Dedifferentiated amniotic fluid mesenchymal stem cell (primary cell): ENCODE results near the gene ARHGAP9.

Experiments used
- DNase-seq: peaks from one replicate; pipeline ENCODE4 v3.0.0-alpha.2; 2016; ENCODE audit errors: extremely low spot score

ARHGAP9 gene

DNA sequence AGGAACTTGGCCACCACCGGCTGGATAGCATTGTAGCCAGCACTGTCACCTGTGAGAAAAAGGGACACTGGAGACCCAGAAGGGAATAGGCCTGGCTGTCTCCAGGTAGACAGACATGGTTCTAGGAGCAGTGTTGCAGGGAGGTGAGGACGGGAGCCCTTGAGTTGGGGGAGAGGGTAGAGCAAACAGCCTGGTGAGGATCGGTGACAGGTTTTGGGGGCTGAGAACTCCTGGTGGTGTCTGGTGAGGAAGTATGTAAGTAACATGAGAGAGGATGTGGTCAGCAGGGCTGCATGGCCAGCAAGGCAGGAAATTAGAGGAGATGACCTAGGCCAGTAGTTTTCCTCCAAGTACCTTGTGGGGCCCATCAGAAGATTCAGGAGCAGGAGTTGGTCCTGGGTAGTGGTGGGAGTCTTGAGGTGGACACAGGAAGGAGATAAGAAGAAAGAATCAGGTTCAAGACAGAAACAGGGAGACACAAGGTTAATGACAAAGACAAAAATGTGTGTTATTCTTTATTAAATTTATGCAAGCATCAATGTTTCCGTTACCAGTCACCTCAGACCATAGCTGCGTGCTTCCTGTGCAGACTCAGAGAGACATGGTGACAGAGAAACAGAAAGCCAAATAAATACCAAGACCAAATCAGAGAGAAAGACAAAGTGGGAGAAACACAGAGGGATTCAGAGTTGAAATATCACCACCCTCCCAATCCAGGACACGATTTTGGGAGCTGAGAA, at the start of gene ARHGAP9:
Gene ARHGAP9 (minus strand): TSS at position 491 of the 740 bp plus-strand sequence. CDS start 460 bp downstream, at position 31.
- no peak for DNase-seq

DNA sequence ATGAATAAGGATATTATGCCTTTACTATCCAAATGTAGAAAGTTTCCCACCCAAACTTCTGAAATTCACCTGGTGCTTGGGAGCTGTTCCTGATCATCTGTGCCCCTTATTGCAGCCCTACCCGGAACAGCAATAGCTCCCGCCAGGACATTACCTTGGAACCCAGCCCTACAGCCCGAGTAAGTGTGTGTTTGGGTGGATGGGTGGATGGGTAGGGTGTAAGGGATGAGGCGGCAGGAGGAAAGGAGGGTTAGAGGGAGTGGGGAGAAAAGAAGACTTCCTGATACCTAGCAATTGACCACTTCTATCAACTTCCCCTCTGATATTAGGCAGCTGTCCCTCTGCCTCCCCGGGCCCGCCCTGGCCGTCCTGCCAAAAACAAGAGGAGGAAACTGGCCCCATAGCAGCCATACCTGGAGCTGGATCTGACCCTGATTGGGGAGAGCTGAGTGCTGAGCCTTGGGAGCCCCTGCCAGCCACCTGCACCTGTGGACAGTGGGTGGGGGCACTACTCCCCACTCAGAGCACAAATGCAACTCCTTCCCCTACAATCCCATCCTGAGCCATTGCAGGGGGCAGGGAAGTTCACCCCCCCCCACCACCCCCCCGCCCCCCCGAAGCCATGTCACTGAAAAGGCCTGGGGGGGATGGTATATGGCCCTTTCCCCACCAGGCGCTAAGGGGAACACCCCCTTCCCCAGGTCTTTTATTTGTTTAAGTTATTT, 49.3 kb upstream of the ARHGAP9 start:
- DNase-seq, result no peak

- no peak for DNase-seq
Measured at GRCh38 chr12:57528176-57528575, 48.5 kb upstream of the ARHGAP9 start.

DNA sequence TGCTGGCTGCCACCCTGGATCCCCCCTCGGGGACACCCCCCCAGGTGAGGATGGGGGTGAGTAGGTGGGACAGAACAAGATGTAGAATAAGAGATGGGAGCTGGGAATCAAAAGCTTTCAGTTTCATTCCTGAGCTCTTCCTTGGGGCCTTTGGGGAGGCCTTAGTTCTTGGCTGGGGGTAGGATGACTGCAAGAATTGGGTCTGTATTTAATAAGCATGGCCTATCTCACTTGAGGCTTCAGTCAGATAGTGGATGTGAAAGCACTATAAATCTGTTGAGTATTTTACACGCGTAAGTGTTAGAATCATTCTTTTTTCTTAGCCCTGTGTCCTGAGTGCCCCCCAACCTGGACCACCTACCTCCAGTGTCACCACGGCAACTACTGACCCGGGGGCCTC, 47.5 kb upstream of the ARHGAP9 start:
- DNase-seq, result no peak

GRCh38 chr12:57526477-57527126, 46.9 kb upstream of the ARHGAP9 start:
- DNase-seq, result no peak

DNA sequence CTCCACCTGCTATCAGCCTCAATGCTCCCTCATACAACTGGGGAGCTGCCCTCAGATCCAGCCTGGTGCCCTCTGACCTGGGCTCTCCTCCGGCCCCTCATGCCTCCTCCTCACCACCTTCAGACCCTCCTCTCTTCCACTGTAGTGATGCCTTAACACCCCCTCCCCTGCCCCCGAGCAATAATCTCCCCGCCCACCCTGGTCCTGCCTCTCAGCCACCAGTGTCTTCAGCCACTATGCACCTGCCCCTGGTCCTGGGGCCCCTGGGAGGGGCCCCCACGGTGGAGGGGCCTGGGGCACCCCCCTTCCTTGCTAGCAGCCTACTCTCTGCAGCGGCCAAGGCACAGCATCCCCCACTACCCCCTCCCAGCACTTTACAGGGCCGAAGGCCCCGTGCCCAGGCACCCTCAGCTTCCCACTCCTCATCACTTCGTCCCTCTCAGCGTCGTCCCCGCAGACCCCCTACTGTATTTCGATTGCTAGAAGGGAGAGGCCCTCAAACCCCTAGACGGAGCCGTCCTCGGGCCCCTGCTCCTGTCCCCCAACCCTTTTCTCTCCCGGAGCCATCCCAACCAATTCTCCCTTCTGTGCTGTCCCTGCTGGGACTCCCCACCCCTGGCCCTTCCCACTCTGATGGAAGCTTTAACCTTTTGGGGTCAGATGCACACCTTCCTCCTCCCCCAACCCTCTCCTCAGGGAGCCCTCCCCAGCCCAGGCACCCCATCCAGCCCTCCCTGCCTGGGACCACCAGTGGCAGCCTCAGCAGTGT, 46.1 kb upstream of the ARHGAP9 start:
- DNase-seq, result no peak

- no peak for DNase-seq
Measured at GRCh38 chr12:57524814-57525614, 45.3 kb upstream of the ARHGAP9 start.

DNA sequence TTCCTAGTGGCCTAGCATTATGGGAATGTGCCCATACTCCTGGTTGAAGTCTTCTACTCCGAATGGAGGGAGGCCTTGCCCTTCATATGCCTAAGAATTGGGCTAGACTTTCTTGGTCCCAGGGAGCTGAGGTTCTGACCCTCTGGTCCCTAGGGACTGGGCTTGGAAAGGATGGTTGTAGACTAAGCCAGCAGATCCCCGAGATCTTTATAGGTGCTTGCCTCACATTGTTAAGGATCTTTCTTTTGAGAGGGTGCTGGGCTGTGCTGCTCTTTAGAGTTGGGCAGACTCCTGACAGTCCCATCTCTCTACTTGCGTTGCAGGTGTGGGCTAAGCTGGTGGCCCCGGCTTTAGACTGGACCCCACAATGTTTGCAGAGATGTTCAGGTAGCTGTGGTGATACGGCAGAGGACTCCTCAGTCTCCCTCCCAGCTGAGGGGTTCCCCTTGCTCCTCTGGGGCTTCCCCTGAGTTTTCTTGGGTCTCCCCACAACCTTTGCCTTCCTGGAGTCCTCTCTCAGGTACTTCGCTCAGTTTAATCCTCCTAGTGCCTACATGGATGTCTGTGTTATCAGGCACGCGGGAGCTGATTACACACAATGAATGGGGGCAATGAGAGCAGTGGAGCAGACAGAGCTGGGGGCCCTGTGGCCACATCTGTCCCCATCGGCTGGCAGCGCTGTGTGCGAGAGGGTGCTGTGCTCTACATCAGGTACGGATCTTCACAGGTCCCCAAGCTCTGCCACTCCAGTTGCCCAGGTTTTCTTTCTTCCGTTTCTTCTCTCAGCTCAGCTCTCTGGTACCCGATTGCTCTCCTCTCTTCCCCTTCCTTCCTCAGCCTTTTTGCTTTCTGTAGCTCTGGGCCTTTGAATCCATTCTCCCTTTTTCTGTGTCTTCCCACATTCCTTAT, 44.3 kb upstream of the ARHGAP9 start:
- no peak for DNase-seq

GRCh38 chr12:57522887-57523705, 43.4 kb upstream of the ARHGAP9 start:
- peak; percentile 36 for DNase-seq

- peak; percentile 77 for DNase-seq
Measured at GRCh38 chr12:57522011-57522886, 42.6 kb upstream of the ARHGAP9 start, which contains the start of gene MBD6. Gene MBD6, plus strand, starts transcription at chr12:57522824. Its CDS starts 1,480 bp downstream, at chr12:57524304.

GRCh38 chr12:57521525-57522010, 41.9 kb upstream of the ARHGAP9 start:
- no peak for DNase-seq

DNA sequence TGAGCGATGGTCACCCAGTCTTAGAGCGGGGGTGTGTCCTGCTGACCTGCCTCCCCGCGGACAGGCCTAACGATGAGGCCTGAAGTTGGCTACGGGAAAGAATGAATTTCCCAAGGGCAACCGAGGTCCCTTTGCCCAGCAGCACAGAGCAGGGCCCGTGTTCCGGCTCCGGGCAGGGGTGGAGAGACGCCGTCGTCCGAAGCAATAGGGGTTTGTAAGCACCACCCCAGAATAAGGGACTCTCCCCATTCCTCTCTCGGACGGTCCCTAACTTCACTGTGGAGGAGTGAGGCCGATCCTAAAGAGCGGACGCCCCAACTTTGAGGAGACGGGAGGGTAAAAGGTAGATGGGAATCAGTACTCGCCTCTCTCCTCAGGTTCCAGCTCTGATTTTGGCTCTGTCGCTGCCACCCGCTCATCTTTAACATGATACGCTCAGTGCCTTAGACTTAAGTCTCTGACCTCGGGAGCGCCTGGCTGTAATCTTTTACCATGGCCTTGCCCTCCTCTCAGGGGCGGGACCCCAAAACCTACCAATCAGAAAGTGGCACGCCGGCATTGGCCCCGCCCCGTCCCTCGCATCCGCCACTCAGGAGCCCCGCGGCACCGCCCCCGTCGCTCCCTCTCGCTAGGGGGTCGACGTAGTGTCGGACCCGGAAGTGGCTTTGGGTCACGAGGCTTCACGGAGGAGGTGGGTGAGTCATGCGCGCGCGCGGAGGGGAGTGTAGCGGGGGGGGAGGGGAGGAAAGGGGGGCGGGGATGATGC, 40.6 kb upstream of the ARHGAP9 start, which contains the start of gene DDIT3:
Gene DDIT3 (minus strand): TSS at position 462 of the 766 bp plus-strand sequence. CDS start 3,108 bp downstream, outside the sequence.
- peak; percentile 99 for DNase-seq

- DNase-seq, result no peak
Measured at GRCh38 chr12:57519796-57520052, 40.1 kb upstream of the ARHGAP9 start.

- peak; percentile 37 for DNase-seq
Measured at GRCh38 chr12:57518920-57519795, 39.5 kb upstream of the ARHGAP9 start.

GRCh38 chr12:57518176-57518919, 38.7 kb upstream of the ARHGAP9 start:
- DNase-seq, result no peak
